ENCODE measurements around the gene CCDC69. TPM values are rescaled to one million over a fixed set of nuclear protein-coding genes. Genes with fewer than 3 reads are reported as not detected.

The CCDC69 gene
- total RNA-seq, 1 donor from 2014 or later: 79.0 TPM

GRCh38 chr5:151132963-151133362 is 90.9 kb downstream of the CCDC69 start:
- H3K4me1 ChIP-seq: peaks cover 10% of the 10 kb centered on the region
- intact Hi-C loops (cut with DNase I): no loop called here
- TF ChIP-seq CTCF (IDR thresholded peaks at IDR 0.05): no peak
- H3K36me3 ChIP-seq: peaks cover 98% of the 10 kb centered on the region
- H3K9me3 ChIP-seq: no peaks in the 10 kb centered on the region
- ATAC-seq (peak; percentile 48 to 83), DNase-seq (no peak)
- no peak overlapping the region for H3K27ac ChIP-seq
- H3K27me3 ChIP-seq (ENCODE audit: low read depth): no peaks in the 10 kb centered on the region
- no peak overlapping the region for H3K4me3 ChIP-seq

Other genes with a start within 250 kb of the CCDC69 start
- gene GPX3, start 203.5 kb downstream of the CCDC69 start, total RNA-seq: 855 TPM
- 99.6 TPM for gene TNIP1, start 143.1 kb downstream of the CCDC69 start, total RNA-seq
- 120 TPM for gene ANXA6, start 66.3 kb downstream of the CCDC69 start, total RNA-seq
- gene GM2A, start 29.1 kb upstream of the CCDC69 start, total RNA-seq: 129 TPM
- not detected for gene SLC36A3, start 79.7 kb upstream of the CCDC69 start, total RNA-seq
- not detected for gene SLC36A2, start 123.5 kb upstream of the CCDC69 start, total RNA-seq
- 11.5 TPM for gene SLC36A1, start 223.5 kb upstream of the CCDC69 start, total RNA-seq